GM20431 (cell line): Measurements from ENCODE around the gene PTPN6.

Source experiments
- in situ Hi-C: fragments of 300-500 bp; cut with MseI, MboI; formaldehyde crosslinking; loops from one replicate; pipeline ENCODE4 v1.15.0; 2020; ENCODE audit warnings: low sequenced_read_pairs; ENCODE audit not compliant: unreplicated experiment

PTPN6 gene

DNA sequence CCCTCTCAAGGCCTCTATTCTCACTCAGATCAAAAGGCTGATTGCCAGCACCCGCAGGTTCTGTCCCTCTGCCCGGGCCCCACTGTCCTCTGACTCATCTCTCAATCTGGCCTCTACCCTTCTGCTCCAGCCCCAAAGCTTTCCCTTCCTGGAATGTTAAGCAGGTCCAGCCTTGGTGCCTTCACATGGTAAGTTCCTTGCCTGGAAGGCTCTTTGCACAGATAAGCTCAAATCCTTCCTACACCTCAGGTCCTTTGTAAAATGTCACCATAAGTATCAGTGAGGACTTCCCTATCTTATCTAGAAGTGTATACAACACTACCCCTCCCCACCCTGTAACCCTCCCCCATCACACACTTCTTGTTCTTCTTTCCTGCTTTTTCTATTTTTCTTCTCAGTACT lies 44.9 kb downstream of the PTPN6 start:
- in situ Hi-C loops, result no loop called here

DNA sequence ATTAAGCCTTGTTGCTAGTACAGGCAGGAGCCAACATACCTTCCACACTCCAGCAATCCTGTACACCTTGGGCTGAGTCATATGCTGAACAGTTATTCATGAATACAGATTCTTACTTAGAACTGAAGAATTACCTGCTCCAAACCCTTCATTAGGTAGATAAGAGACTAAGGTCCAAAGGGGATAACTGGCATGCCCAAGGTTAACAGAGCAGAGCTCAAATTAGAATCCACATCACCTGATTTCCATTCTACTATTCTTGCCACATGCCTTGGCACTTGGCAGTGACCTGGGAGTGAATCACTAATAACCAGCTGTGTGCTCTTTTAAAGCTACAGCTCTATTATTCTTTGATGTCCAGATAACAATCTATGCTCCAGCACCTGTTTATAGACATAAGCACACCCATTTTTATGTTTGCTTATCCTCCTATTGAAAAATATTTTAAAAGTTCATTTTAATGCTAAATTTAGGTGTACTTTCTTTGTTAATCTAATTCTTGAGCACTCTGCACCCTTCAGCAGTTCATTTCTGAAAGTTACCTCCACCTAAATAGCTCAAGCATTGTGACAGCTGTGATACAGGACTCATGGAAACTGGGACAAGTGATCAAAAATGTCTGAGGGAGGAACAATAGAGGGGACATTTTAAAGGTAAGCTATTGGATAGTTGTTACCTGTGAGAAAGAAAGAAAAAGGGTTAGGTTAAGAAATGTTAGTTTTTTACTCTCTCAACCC lies 47.7 kb downstream of the PTPN6 start:
- in situ Hi-C loops, result no loop called here

DNA sequence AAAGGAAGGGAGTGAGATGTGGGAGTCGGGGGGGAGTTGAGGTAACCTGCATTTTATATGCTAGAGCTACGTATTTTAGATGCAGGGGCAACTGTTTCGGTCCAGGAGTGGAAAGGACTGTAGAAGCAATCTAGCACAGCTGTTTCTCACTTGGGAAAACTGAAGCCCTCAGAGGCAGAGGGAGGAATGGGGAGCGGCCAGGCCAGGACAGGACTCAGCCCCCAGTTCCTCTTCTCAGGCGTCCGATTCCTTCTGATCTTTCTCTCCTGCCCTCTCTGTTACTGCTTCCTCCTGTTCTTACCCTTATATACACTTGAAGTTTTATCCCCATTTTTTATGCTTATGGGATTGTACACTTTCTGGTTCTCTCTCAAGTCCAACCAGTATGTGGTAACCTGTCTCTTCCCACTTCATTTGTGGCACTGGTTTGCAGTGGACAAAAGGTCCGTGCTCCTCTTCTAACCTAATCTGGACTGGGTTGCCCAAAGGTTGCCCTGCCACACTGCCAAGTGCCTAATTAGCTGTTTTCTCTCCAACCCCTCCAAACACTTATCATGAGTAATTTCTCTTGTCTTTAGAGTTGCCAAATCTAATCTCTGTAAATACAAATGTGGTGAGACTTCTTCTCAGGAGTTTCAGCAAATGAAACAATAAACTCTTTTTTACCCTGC lies 50.9 kb downstream of the PTPN6 start:
- in situ Hi-C loops, result no loop called here

DNA sequence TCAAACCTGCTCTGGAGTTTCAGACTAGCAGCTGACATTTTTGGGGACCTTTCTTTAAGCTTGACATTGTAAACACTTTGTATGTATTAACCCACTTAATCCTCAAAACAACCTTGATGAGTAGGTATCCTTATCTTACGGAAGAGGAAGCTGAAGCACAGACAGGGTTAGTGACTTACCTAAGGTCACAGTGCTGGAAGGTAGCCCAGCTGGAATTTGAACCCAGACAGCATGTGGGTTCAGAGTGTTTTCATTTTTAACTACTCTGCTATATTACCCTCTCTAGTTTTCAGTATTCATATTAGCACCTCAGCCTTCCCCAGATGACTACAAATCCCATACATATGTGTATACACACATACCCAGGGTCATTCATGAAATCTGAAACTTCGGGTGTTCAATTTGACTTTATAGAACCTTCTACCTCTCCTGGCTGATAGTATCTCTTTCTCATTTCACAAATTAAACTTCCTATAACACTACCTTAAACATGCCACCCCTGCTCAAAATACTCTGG lies 53.2 kb downstream of the PTPN6 start:
- in situ Hi-C loops, result no loop called here

DNA sequence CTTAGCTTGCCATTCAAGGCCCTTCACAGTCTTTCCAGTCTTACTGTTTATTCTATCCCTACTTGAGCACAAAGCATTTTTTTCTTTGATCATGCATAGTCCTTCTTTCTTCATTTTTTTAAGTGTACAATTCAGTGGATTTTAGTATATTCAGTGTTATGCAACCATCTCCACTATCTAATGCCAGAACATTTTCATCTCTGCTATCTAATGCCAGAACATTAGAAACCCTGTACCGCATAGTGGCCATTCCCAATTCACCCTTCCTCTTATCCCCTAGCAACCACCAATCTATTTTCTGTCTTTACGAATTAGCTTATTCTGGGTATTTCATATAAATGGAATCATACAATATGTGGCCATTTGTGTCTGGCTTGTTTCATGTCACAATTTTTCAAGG lies 53.7 kb downstream of the PTPN6 start:
- in situ Hi-C loops, result no loop called here

DNA sequence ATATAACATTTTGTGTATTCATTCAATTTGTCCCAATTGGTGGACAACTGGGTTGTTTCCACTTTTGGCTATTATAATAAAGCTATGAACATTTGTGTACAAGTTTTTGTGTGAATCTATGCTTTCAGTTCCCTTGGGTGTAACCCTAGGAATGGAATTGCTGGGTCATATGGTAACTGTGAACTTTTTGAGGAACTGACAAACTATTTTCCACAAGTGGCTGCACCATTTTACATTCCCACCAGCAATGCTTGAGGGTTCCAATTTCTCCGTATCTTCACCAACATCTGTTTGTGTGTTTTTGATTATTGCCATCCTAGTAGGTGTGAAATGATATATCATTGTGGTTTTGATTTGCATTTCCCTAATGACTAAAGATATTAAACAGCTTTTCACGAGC lies 54.2 kb downstream of the PTPN6 start:
- in situ Hi-C loops, result no loop called here

DNA sequence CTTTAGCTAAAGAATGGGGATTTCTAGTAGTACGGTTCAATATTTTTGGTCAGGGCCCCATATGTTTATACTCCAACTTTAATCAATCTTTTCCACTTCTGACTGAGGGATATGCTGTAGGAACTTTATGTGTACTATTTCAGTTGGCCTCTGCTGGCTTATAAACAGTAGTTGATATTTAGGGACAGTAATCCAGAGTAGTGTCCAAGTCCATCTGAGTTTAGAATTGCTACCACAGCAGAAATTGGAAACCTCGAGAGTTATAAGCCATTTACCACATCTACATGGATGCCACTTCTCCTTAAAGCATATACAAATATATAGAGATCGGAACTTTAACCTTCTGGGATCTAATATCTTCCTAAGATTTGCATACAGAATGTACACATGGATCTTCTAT lies 55.5 kb downstream of the PTPN6 start:
- in situ Hi-C loops, result no loop called here

DNA sequence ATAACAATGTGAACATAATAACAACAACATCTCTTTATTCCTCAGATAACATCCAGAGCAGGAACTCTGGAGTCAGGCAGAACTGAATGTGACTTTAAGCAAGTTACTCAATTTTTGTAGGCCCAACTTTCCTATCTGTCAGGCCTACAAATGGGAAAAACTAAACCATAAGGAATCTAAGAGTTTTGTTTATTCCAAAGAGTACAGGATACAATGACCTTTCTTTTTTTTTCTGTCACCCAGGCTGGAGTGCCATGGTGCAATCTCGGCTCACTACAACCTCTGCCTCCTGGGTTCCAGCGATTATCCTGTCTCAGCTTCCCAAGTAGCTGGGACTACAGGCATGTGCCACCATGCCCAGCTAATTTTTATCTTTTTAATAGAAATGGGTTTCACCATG lies 57.7 kb downstream of the PTPN6 start:
- in situ Hi-C loops, result no loop called here

DNA sequence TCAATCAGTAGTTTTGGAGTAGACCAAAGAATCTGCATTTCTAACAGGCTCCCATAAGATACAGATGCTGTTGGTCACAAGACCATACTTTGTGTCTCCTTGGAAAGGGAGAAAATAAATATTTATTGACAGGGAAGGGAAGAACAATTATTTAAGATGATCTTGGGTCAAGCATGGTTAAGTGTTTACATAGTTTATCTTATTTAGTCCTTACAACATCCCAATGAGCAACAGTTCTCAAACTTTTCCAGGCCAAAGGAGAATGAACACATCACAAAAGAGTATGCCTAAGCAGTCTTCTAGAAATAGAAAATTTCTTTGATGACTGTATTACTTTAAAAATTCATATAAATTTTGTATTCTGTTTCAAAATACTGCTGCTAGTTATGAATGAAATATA lies 58.4 kb downstream of the PTPN6 start:
- in situ Hi-C loops, result no loop called here
